ENCODE results near the gene SCAMP2. TPM values are rescaled to one million over a fixed set of nuclear protein-coding genes. Genes with fewer than 3 reads are reported as not detected.
A peak's percentile ranks its signal among the peaks of the same experiment; 100 is the strongest.

SCAMP2 gene
- total RNA-seq, 4 donors from 2014 or later: 154 to 234 (median 193) TPM

GRCh38 chr15:74893627-74894026 lies 20.5 kb upstream of the SCAMP2 start:
- no peaks in the 10 kb centered on the region for H3K9me3 ChIP-seq
- no peak overlapping the region for H3K27ac ChIP-seq
- in situ Hi-C loops (cut with MboI; ENCODE audit: low pct_ligation_motif_present in 1 of 4, low pct_unique_long_range_greater_than_20kb in 1 of 4, low sequenced_read_pairs in 3 of 4) (no loop called here), intact Hi-C loops (cut with DNase I; ENCODE audit: low total_unique reads) (no loop called here)
- H3K4me3 ChIP-seq: no peak overlapping the region
- H3K27me3 ChIP-seq: no peaks in the 10 kb centered on the region
- no peak for TF ChIP-seq POLR2AphosphoS5 (IDR thresholded peaks at IDR 0.05)
- no peak for TF ChIP-seq POLR2A (IDR thresholded peaks at IDR 0.05)
- no peak for TF ChIP-seq EP300 (IDR thresholded peaks at IDR 0.05; ENCODE audit: low read depth)
- TF ChIP-seq CTCF (IDR thresholded peaks at IDR 0.05): no peak
- no peak for DNase-seq
- WGBS, 2 donors (ENCODE audit: low coverage in 1 of 2): 60 to 75% methylated on average over 1 to 3 of the region's 3 CpGs
- H3K36me3 ChIP-seq: no peaks in the 10 kb centered on the region
- peaks cover 3 to 42% (median 32%) of the 10 kb centered on the region in 4 donors for H3K4me1 ChIP-seq

GRCh38 chr15:74892931-74893330 lies 19.8 kb upstream of the SCAMP2 start:
- intact Hi-C loops (cut with DNase I; ENCODE audit: low total_unique reads) (no loop called here), in situ Hi-C loops (cut with MboI; ENCODE audit: low pct_ligation_motif_present in 1 of 4, low pct_unique_long_range_greater_than_20kb in 1 of 4, low sequenced_read_pairs in 3 of 4) (no loop called here)
- Histone ChIP-seq H3K36me3 (no peaks in the 10 kb centered on the region), H3K9me3 (no peaks in the 10 kb centered on the region), H3K4me1 (peaks cover 3 to 42% (median 32%) of the 10 kb centered on the region in 4 donors), H3K4me3 (no peak overlapping the region), H3K27ac (peak overlapping the region in 2 of 4 donors; percentile 84 to 89), H3K27me3 (no peaks in the 10 kb centered on the region)
- TF ChIP-seq POLR2A (IDR thresholded peaks at IDR 0.05): no peak
- no peak for TF ChIP-seq CTCF (IDR thresholded peaks at IDR 0.05)
- TF ChIP-seq EP300 (IDR thresholded peaks at IDR 0.05; ENCODE audit: low read depth): no peak
- WGBS, 2 donors (ENCODE audit: low coverage in 1 of 2): 93% methylated on average over 2 of the region's 2 CpGs; no CpG with 5 or more reads in 1 of the 2 donors
- no peak for DNase-seq

GRCh38 chr15:74892313-74892712 lies 19.1 kb upstream of the SCAMP2 start:
- no peak for TF ChIP-seq EP300 (IDR thresholded peaks at IDR 0.05; ENCODE audit: low read depth)
- no peak for TF ChIP-seq POLR2AphosphoS5 (IDR thresholded peaks at IDR 0.05)
- no peak for TF ChIP-seq CTCF (IDR thresholded peaks at IDR 0.05)
- TF ChIP-seq POLR2A (IDR thresholded peaks at IDR 0.05): no peak
- no peak overlapping the region for H3K4me3 ChIP-seq
- in situ Hi-C loops (cut with MboI; ENCODE audit: low pct_ligation_motif_present in 1 of 4, low pct_unique_long_range_greater_than_20kb in 1 of 4, low sequenced_read_pairs in 3 of 4) (no loop called here), intact Hi-C loops (cut with DNase I; ENCODE audit: low total_unique reads) (no loop called here)
- H3K27ac ChIP-seq: peak overlapping the region; percentile 82 to 89 (median 84)
- no peaks in the 10 kb centered on the region for H3K36me3 ChIP-seq
- 20 to 87% methylated on average over 1 to 3 of the region's 3 CpGs for whole genome bisulfite sequencing, 2 donors (ENCODE audit: low coverage in 1 of 2)
- peaks cover 3 to 42% (median 32%) of the 10 kb centered on the region in 4 donors for H3K4me1 ChIP-seq
- peak; percentile 54 for DNase-seq
- H3K9me3 ChIP-seq: no peaks in the 10 kb centered on the region
- H3K27me3 ChIP-seq: no peaks in the 10 kb centered on the region

GRCh38 chr15:74891469-74891868 lies 18.3 kb upstream of the SCAMP2 start:
- H3K4me1 ChIP-seq: peaks cover 3 to 42% (median 32%) of the 10 kb centered on the region in 4 donors

More at GRCh38 chr15:74891469-74891868, 18.3 kb upstream of the SCAMP2 start:
- WGBS, 2 donors (ENCODE audit: low coverage in 1 of 2): 80% methylated on average over 1 to 3 of the region's 3 CpGs
- intact Hi-C loops (cut with DNase I; ENCODE audit: low total_unique reads): no loop called here
- Histone ChIP-seq H3K36me3 (no peaks in the 10 kb centered on the region), H3K27me3 (no peaks in the 10 kb centered on the region), H3K4me3 (no peak overlapping the region), H3K9me3 (no peaks in the 10 kb centered on the region), H3K27ac (peak overlapping the region; percentile 82 to 89 (median 84))
- TF ChIP-seq EP300 (IDR thresholded peaks at IDR 0.05; ENCODE audit: low read depth) (peak; percentile 66), POLR2A (IDR thresholded peaks at IDR 0.05) (peak; percentile 8), POLR2AphosphoS5 (IDR thresholded peaks at IDR 0.05) (peak; percentile 21 to 77 (median 72)), CTCF (IDR thresholded peaks at IDR 0.05) (no peak)
- peak; percentile 85 for DNase-seq
- in situ Hi-C loops (cut with MboI; ENCODE audit: low pct_ligation_motif_present in 1 of 4, low pct_unique_long_range_greater_than_20kb in 1 of 4, low sequenced_read_pairs in 3 of 4): no loop called here
